GM18498 (cell line): Measurements from ENCODE around the gene NOS1AP.

Experiments used
- ATAC-seq: cut with Tn5 transposase; IDR thresholded peaks from one replicate; pipeline ENCODE4 v1.9.1; 2021; ENCODE audit warnings: mild to moderate bottlenecking, moderate library complexity; ENCODE audit not compliant: unreplicated experiment

The NOS1AP gene

DNA sequence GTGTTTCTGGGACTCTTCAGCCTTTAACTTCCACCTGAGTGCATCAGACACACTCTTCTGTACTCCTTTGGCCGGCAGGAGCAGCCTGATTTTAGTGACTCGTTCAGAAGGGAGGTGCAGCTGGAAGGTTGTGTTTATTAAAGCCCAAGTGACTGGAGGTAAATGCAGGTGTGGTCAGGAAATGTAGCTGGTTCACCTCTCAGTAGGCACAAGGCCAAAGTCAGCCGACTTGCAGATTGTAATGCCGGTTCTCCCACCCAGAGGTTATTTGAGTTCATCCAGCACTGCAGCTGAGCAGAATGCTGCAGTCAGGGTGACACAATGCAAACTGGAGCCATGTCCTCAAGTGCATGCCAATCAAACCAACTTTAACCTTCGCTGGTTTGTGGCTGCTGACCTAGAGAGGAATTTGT is 215.7 kb downstream of the NOS1AP start:
- no peak for ATAC-seq

DNA sequence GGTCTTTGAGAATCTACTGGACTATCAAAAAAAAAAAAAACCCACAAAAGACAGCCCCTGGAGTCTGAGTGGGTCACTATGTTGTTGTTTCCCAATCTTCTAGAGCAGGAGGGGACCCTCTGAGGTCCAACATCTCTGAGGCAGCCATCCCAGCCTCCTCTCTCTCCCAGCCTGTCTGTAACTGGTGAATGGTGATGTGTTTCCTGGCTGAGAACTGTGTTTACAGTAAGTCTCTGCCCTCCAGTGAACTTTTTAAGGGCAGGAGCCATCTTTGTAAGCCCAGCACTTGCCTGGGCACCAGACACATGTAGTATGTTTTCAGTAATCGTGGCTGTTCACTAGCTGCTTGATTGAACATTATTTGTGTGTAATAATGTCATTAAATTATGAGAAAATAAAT is 221.5 kb downstream of the NOS1AP start:
- no peak for ATAC-seq

DNA sequence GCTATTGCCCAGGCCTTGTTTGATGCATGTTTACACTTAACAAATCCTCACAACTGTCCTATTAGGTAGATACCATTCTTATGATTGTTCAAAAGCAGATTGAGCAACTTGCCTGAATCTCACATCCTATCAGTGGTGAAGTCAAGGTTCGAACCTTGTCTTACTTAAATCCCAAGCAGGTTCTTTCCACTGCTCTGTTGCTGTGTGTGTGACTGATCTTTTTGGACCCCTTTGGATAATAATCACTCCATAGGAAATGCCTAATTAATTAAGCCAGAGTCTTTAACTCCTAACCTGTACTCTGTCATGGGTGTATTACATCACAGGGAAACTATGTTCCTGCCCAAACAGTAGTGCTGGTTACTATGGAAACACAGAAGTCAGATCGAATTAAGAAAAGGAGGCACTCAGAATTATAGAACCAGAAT is 222.9 kb downstream of the NOS1AP start:
- ATAC-seq: no peak

DNA sequence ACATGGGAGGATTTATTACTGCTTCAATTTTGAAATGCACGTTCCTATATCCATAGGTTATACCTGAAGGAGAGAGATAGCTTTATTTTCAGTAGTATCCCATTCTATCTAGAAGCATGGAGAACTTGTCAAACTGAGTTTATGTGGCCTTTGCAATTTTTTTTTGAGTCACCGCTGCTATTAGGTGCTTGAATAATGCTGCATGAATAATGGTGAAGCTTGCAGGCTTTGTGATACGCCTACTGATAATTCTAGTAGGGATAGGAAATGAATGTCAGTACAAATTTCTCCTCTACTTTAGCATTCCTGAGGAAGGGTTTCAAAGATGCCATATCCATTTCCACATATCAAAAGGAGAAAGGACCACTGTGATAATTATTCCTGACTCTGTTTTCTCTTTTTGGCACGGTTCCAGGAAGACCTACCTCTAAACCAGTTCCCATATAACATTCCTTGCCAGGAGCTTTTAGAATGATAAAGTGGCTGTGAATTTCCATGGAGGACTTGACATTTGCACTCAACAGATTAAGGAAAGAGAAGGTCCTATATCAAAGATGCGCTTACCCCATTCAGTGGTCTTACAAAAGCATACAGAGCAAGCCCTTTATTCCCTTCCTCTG is 223.7 kb downstream of the NOS1AP start:
- no peak for ATAC-seq

DNA sequence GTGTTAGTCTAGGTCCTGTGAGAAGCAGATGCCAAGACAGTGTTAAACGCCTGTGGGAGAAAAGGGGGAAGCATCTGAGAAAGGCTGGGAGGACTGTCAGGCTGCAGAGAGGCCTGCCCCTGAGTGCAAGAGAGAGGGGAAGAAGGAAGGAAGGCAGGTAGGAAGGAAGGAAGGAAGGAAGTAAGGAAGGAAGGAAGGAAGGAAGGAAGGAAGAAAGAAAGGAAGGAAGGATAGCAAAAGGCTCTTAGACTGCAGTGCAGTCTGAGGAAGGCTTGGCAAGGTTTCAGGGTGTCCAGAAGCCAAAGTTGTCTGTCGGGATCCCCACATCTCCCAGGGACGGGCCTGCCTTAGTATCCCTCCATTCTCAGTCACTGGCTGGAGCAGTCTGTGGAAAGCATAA is 224.5 kb downstream of the NOS1AP start:
- no peak for ATAC-seq

DNA sequence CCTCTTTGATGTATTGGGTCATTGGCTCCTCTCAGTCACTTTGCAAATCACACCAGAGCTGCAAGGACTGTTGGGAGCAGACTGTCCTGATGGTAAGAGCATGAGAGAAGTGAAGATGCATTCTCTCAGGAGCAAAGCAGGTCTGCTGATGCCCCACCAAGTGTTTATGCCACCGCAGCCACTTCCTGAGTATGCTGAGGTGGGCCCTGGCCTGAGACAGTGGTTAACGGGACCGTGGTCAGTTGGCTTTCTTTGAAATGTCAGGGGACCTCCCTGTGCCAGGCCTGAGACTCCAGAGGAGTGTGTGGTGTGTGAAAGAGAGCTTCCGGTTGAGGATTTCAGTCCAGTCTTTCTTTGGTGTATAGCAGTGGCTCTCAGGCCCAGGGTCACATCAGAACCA is 227.7 kb downstream of the NOS1AP start:
- no peak for ATAC-seq

DNA sequence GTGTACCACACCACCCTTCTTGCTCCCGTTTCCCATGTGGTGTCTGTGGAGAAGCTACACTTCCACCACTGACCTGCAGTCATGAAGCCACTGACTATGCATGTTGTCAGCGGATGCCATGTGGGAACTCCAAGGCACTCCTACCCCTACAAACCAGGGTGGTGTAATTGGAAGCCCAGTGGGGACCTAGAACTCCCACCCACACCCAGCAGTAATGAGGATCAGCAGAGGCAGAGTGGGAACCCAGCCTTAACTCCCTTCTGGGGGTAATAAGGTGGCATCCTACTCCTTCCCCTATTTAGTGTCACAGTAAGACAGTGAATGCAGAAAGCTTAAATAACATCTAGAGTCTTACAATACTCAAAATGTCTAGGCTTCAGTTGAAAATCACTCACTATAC is 228.8 kb downstream of the NOS1AP start:
- ATAC-seq: no peak

DNA sequence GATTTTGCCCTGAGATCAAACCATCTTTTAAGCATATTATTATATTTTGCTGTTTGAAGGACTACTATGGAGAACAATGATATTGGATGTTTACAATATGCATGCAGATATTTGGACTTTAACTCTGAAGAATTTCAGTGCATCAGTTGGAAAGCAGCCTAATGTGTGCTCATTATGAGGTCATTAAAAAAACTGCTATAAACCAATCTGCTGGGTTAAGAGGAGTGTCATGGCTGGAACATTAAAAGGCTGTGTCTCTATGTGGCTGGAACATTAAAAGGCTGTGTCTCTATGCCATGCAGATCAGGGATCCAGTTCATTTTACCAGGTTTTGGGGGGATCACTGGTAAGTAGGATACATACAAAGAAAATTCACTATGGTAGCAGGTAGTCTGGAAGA is 229.5 kb downstream of the NOS1AP start:
- ATAC-seq: no peak

DNA sequence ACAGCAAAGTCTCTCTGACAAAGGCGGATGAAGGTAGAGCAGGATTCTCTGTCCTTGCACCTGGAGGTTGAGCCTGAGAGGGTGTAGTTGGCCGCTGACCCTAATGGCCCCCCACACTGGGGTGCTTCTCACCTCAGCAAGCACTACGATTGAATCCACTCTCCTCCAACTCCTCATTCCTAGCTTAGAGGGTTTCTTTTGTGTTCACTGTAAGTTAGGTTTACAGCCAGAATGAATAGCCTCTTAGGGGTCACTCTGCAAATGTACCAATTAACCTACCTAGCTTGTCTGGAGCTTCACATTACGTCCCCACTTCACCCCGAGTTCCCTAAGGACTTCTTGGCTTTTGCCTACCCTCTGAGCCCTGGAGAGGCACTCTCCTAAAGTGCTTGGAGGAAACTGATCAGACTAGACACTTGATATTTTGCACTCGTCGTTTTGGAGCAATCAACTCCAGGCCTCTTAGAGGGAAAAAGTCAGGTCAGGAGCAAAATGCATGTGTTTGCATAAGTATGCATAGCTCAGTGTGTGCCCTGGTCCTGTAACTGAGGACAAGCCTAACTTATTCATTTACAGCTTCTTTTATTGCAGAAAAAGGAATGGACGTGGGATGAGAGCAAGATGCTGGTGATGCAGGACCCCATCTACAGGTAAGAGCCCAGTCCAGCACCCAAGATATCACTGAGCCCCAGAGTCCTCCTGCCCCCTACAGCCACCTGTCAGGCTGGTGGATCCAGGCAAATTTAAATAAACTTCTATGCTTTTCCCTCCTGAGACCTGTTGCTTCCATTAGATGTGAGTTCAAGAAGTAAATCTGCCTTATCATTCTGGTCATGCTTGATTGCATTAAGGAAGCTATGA is 230.8 kb downstream of the NOS1AP start:
- no peak for ATAC-seq

DNA sequence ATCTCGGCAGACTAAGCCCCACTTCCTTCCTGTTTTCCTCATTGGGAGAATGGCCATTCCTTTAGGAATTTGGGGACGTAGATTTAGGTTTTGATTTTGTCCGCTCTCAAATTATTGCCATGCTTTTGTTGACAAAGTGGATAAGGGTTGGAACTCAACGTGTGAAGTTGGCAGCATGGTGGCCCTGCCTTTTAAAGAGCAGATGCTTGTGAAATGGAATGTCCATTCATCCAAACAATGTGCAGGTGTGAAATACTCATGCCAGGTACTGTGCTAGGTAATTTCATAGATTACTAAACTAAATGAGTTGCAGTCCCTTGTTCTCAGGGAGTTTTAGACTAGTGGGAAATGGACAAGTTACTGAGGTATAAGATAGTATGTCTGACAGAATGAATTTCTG is 232.2 kb downstream of the NOS1AP start:
- no peak for ATAC-seq

DNA sequence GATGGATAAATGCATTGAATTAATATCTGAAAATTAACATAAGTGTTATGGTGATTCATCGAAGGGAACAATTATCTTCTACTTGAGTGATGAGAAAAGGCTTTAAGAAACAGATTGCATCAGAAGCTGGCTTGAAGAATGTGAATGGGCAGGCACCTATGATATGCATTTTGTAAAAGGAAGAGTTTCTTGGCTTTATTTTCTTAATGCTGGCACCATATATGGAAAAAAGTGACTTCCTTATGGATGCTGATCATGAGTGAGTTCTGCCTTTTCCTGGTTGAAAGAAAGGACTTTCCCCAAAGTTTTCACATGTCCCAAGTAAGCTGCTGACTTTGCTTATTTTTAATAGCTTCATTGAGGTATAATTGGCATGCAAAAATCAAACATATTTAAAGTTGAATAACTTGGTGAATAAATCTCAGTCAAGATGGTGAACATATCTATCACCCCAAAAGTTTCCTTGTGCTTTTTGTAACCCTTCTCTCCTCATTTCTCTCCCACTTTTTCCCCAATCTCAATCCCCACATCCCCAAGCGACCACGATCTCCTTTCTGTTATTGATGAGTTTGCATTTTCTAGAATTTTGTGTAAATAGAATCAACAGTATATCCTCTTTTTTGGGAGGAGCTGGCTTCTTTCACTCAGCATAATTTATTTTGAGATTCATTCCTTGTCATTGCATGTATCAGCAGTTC is 233.0 kb downstream of the NOS1AP start:
- ATAC-seq: no peak

DNA sequence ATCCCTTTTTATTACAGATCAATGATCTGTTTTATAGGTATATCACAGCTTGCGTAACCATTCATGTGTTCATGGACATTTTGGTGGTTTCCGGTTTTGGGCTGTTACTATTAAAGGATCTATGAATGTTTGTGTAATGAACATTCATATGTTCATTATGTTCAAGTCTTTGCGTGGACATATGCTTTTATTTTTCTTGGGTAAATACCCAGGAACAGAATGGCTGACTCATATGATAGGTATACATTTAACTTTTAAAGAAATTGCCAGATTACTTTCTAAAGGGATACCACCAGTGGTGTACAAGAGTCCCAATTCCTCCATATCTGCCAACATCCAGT is 233.5 kb downstream of the NOS1AP start:
- ATAC-seq: no peak

DNA sequence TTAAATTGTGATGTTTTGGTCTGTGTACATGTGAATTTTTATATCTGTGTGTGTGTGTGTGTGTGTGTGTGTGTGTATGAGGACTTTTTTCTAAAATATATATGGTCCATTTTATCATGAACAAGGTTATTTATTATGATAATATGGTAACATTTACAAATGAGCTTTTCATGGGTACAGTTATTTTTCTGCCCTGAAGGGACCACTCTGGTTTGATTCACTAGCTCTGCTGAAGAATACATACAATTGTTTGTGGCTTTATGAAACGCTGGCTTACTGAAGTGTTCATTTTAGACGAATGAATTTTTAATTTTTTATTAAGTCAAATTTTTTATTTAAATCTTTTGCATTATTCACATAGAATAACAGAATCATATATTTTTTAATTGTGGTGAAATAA is 235.2 kb downstream of the NOS1AP start:
- ATAC-seq: no peak

DNA sequence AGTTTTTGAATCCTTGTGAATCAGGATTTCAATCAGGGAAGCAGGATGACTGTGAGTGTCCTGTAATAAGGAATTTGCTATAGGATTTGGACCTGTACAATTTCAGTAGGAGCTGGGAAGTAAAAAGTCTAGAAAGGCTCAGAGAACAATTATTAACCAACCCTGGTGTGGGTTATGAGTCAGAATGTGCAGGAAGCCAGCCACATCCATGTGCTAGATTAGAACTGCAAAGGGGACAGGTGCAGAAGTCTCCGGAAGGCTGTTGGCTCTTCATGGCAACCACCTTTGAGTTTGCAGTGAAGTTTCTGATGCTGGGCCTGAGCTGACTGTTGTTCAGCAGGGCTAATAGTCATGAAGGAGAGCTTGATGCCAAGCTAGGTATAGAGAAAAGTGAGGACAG is 236.5 kb downstream of the NOS1AP start:
- ATAC-seq: no peak

DNA sequence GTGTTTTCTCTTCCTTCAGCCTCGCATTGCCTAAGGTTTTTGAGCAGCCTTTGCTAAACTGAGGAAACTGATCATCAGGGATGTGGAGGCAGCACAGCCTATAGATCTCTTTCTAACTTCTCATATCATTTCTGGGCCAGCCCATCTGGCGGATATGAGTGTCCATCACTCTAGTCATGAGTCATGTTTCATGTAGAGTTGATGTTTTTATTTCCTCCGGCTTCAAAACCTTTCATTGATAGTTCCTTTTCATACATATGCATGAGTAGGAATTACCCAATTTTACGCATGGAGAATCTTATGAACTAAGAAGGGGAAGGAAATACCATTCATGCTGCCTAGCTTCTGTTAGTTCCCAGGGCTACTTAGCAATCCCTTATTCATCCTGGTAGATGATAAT is 240.8 kb downstream of the NOS1AP start:
- ATAC-seq: no peak

DNA sequence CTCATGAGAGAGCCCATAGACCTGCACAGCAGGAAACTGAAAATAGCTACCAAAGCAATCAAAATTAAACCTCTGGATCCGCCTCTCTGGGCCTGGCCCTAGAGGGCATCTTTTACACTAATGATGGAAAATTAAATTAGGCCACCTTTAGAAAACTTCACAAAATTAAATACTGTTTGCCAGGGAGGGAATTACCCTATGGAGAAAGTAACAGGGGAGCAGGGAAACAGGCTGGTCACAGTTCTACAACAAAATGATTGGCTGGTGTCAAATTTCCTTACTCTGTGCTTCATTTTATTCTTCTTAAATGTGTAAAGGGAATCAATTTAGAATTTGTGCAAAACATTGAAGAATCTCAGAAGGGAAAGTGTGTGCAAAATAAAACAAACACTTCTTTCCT is 244.7 kb downstream of the NOS1AP start:
- ATAC-seq: no peak

DNA sequence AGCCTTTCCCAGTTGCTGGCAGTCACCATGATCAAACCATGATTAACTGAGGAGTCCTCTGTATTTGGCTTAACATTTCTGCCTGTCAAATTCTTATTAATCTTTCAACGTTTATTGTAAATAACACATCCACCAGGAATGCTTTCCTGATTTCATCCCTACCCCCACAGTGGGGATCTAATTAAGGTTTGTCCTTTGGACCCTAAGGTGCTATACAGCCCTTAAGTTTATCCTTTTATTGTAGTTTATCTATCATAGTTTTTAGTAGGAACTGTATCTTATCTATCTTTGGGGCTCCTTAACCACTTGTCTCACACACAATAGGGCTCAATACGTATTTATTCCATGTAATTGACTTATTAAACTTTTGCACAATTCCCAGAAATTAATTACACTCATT is 246.2 kb downstream of the NOS1AP start:
- no peak for ATAC-seq

DNA sequence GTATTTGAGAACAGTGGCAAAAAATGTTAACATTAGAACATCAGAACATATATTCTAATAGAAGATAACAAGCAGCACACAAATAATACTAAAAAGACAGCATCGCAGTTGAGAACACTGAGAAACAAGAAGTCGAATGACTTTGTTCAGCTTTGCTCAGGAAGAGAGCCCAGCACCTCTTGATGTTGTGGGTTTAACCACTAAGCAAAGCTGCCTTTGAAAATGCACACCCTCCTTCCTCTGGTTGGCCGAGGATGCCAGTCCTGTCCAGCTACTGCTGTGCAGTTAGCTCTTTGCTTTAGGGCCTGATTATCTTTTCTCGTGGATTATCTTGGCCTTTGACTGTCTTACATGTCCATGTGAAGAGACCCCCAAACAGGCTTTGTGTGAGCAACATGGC is 246.7 kb downstream of the NOS1AP start:
- no peak for ATAC-seq

DNA sequence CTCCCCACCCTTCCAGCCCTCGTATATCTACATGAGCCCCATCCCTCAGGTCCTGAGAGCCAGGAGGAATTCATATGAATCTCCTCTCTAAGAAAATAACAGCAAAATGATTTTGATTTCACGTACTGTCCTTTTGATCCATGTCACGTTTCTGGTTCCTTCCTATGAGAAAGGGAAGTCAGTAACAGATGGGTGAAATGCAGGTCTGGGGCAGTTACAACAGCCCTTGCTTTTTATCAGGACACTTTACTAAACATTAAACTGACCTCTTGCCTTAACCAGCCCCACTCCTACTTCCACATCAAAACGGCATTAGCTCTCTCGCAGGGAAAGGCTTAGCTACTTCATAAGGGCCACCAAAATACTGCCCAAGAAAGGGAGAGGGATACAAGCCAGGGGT is 248.1 kb downstream of the NOS1AP start:
- ATAC-seq: no peak

DNA sequence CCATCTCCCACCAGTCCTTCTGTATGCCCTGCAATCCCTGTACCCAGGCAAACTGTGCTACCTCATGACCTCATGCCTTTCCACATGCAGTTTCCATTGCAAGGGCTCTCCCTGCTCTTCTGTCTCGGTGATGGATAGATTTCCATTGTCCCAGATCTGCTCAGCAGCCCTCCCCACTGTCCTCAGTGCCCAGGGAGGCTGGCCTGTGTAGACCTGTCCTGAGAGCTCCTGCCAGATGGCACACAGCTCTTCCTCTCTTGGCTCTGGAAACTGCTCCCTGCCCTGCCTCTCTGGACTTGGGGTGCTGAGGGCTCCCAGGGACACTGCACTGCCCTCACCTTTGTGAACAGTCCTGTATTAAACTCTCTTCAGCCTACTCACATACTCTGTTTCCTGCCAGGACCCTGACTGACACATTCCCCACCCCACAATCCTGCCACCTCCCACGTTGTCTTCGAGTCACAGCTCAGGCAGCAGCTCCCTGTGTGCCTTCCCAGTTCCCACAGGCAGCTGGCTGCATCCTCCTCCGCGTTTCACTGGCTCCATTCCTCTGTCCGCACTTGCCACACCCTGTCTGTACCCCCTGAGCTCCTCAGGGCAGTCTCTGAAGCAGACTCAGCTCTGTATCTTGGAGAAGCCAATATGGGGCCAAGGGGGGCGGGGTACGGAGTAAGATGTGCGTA is 250.1 kb downstream of the NOS1AP start:
- ATAC-seq: no peak

DNA sequence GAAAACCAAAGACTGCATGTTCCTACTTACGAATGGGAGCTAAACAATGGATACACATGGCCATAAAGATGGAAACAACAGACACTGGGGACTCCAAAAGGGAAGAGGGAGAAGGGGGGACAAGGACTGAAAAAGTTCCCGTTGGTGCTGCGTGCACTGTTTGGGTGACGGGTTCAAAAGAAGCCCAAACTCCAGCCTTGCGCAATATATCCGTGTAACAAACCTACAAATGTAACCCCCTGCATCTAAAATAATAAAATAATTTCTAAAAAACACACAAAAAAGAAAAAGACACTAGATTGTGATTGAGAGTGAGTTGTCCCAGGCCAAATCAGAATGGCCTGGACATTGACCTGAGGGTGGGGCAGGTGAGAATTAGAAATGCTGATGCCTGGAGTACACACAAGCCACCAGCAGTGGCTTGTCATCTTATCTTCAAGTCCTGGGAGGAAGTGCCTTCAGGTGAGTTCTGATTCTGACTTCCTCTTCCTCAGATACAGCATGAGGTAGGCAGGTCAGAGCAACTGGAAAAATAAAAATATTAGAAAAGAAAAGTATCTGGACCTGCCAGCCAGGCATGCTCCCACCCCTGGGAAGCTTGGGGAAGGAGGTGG is 252.4 kb downstream of the NOS1AP start:
- ATAC-seq: no peak
